ENCODE data around the gene GFOD1. TPM values are rescaled to one million over a fixed set of nuclear protein-coding genes. Genes with fewer than 3 reads are reported as not detected.

GFOD1 gene
- total RNA-seq, 2 donors from 2014 or later: 3.3 to 5.2 TPM

DNA sequence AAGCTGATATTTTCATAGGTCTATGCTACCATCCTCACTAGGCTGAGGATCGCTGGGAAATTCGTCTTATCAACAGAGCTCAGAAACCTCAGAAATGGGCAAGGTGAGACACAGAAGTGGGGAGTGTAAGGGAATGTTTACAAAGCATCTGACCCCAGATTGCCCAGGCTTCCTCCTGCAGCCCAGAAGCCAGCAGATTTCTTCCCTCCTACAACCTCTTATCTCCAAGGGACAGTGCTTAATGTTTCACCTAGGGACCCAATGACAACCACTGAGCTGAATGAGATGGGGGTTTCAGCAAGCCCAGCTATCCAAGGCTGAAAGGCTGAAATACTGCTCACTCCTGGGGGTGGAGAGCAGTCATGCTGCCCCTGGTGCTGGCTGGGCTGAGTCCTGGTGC, 106.6 kb downstream of the GFOD1 start:
- Mint-ChIP-seq H3K27ac (no peak overlapping the region), H3K27me3 (ENCODE audit: low read depth) (no peaks in the 10 kb centered on the region), H3K9me3 (peaks cover 0 to 6% of the 10 kb centered on the region in 2 donors), H3K4me1 (ENCODE audit: low read depth) (peaks cover 11% of the 10 kb centered on the region), H3K36me3 (ENCODE audit: insufficient read depth in 2 of 2) (no peaks in the 10 kb centered on the region), H3K4me3 (no peak overlapping the region)
- DNase-seq: no peak
- ATAC-seq (replicated peaks in 1 of 2): no peak

DNA sequence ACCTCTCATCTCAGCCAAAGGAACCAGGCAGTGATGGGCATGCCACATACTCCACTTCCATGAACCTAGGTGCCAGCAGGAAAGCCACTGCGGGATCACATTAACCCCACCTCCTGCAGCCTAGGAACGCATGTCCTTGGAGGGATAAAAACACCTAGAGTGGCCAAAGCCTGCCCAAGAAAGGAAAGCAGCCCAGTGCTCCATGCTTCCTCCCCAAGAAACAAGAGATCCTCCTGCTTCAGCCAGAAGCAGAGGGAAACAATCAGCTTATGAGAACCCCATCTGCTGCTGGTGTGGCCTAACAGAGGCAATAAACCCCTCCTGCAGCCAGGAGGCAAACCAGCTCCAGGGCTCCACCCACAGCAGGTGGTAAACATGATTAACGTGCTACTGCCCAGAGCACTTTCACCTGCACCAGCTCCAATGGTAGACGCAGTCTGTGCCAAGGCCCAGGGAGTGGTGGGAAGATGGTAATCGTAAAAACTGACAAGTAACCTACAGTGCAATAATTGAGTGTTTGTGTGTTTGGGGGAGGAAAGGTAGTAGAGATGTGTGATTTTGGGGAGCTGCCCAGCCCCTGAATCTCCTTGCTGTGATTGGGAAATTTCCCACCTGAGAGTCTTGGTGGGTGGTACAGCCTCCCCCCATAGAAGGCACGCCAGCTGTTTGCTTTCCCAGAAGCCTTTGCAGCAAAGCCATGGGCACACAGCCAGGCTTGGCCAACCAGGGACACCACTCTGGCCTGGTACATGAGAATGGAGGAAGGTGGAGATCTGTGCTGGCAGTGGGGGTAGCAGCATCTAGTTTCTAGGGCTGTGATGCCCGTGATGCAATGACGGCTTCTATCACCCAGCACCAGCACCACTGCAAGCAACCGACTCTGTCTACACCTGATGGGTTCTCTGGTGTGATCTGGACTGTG, 108.5 kb downstream of the GFOD1 start:
- H3K36me3 Mint-ChIP-seq (ENCODE audit: insufficient read depth in 2 of 2): no peaks in the 10 kb centered on the region
- H3K4me1 Mint-ChIP-seq (ENCODE audit: low read depth): peaks cover 23% of the 10 kb centered on the region
- H3K4me3 Mint-ChIP-seq: no peak overlapping the region
- DNase-seq (no peak), ATAC-seq (replicated peaks in 1 of 2) (no peak)
- no peak overlapping the region for H3K27ac Mint-ChIP-seq
- no peaks in the 10 kb centered on the region for H3K27me3 Mint-ChIP-seq (ENCODE audit: low read depth)
- H3K9me3 Mint-ChIP-seq: peaks cover 0 to 6% of the 10 kb centered on the region in 2 donors

DNA sequence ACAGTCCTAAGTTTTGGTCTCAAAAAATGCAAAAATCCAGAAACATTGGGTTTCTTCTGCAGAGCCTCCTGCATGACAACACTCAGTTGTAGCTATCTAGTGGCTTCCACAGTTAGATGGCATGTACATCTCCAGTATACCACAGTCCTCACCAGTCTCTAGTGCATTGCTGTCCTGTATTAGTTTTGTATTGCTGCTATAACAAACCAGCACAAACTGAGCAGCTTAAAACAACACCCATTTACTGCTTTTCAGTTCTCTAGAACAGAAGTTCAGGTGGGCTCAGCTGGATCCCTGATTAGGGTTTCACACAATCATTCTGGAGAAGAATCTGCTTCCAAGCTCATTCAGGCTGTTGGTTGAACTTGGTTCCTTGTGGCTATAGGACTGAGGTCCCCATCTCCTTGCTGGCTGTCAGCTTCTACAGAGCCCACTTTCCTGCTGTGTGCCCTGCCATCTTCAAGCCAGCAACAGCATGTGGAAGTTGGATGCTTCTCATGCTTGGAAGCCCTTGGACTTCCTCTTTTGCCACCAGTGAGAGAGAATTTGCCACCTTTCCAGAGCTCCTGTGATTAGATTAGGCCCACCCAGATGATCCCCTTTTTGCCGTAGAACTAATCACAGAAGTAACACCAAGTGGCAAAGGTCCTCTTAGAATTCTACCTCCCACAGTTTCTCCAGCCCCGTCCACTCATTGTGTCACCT, 110.2 kb downstream of the GFOD1 start:
- H3K27ac Mint-ChIP-seq: no peak overlapping the region
- H3K27me3 Mint-ChIP-seq (ENCODE audit: low read depth): no peaks in the 10 kb centered on the region
- peaks cover 0 to 4% of the 10 kb centered on the region in 2 donors for H3K9me3 Mint-ChIP-seq
- H3K4me1 Mint-ChIP-seq (ENCODE audit: low read depth): peaks cover 23% of the 10 kb centered on the region
- ATAC-seq (replicated peaks in 1 of 2): no peak
- H3K4me3 Mint-ChIP-seq: no peak overlapping the region
- H3K36me3 Mint-ChIP-seq (ENCODE audit: insufficient read depth in 2 of 2): no peaks in the 10 kb centered on the region
- DNase-seq: no peak

DNA sequence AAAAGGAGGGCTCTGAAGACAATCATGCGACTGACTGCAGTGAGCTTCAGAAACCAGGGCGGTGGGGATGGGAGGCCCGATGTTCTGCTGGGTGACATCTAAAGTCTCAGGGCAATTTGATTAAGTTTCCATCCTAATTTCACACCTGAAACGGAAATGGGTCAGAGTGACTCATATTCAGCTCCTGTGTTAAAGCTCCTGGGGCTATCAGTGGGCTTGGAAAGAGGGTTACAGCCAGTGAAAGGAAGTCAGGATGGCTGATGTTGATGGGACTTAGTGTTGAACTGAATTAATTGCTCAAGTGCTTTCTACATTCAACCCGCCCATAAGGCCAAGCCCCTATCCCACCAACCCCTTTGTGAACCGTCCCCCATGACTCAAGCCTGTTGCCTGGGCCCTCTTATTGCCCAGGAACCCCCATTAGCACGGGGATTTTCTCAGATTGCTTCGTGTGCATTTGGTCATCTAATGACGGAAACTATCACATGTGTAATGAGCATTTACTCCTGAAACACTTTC, 112.0 kb downstream of the GFOD1 start:
- no peaks in the 10 kb centered on the region for H3K27me3 Mint-ChIP-seq (ENCODE audit: low read depth)
- no peak overlapping the region for H3K27ac Mint-ChIP-seq
- peaks cover 23% of the 10 kb centered on the region for H3K4me1 Mint-ChIP-seq (ENCODE audit: low read depth)
- peak; percentile 87 to 89 for ATAC-seq (replicated peaks in 1 of 2)
- H3K36me3 Mint-ChIP-seq (ENCODE audit: insufficient read depth in 2 of 2): no peaks in the 10 kb centered on the region
- peak overlapping the region; percentile 16 to 33 for H3K4me3 Mint-ChIP-seq
- peak; percentile 17 to 48 for DNase-seq
- H3K9me3 Mint-ChIP-seq: peaks cover 0 to 2% of the 10 kb centered on the region in 2 donors

DNA sequence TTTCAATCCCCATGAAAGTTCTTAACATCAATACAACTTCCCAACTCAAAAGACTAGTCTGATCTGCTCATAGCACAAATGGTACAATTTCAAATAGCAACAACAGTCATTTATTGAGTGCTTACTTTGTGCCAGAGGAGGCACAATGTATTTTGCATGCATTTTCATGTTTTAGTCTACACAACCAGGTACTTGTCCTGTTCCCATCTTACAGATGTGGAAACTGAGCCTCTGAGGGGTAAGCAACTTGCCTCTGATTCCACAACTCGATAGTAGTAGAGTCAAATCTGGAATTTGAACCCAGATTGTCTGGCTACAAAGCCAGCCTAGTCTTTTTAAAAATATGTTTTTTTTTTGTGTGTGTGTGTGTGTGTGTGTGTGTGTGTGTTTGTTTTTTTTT, 113.5 kb downstream of the GFOD1 start:
- ATAC-seq (replicated peaks in 1 of 2): no peak
- no peak for DNase-seq
- Mint-ChIP-seq H3K36me3 (ENCODE audit: insufficient read depth in 2 of 2) (no peaks in the 10 kb centered on the region), H3K4me3 (no peak overlapping the region), H3K9me3 (peaks cover 0 to 2% of the 10 kb centered on the region in 2 donors), H3K4me1 (ENCODE audit: low read depth) (peaks cover 23% of the 10 kb centered on the region), H3K27me3 (ENCODE audit: low read depth) (no peaks in the 10 kb centered on the region), H3K27ac (no peak overlapping the region)

DNA sequence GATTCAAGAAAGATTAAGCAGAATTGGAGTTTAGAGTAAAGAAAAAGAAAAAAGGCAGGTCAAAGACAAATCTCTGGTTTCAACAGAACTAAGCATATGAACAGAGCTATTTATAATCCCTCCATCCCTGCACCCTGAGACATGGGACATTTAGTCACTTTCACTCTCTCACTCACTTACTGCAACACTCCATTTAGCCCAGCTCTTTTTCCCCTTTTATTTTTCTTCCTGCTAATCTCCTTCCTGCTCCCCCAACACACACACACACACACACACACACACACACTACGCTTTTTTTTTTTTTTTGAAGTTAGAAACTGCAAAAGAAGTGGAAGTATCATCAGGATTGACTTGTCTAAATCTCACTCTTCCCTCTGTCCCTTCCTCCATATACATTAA, 113.9 kb downstream of the GFOD1 start:
- Mint-ChIP-seq H3K9me3 (peaks cover 0 to 2% of the 10 kb centered on the region in 2 donors), H3K27me3 (ENCODE audit: low read depth) (no peaks in the 10 kb centered on the region), H3K4me1 (ENCODE audit: low read depth) (peaks cover 23% of the 10 kb centered on the region), H3K4me3 (no peak overlapping the region), H3K36me3 (ENCODE audit: insufficient read depth in 2 of 2) (no peaks in the 10 kb centered on the region), H3K27ac (no peak overlapping the region)
- ATAC-seq (replicated peaks in 1 of 2): no peak
- DNase-seq: no peak

DNA sequence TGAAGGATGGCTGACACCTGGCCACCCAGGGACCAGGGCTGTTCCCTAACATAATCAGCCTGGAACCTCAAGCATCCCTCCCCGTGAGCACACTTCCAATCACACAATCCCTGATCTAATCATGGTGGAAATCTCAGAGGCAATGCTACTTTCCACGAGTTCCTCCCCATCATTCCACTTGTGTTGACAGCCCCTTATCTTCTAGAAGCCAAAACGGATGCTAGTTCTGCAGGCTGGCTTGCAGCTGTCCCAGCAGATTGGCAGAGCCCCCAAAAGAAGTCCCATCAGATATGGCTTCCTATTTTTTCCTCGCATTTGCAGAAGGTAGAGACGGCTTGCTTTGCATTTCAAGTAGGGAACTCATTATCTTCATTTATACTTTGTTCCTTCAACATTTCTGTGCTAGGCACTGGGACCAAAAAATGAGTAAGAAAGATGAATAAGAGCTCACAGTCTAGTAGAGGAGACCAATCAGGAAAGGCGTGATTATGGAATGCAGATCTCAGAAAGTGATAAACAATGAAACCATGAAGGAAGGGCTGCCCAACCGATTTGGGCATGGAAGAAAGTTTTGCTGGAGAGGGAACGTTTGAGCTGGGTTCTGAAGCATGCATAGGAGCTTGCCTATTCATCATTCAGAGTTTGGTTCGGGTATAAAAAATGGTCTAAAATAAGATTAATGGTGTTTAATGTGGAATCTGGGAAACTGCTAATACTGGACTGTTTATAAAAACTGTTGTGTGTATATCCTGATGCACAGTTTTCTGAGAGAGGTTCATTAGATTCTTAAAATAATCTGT, 114.5 kb downstream of the GFOD1 start:
- Mint-ChIP-seq H3K4me3 (no peak overlapping the region), H3K9me3 (peaks cover 0 to 2% of the 10 kb centered on the region in 2 donors), H3K36me3 (ENCODE audit: insufficient read depth in 2 of 2) (no peaks in the 10 kb centered on the region), H3K27me3 (ENCODE audit: low read depth) (no peaks in the 10 kb centered on the region), H3K4me1 (ENCODE audit: low read depth) (peaks cover 23% of the 10 kb centered on the region), H3K27ac (no peak overlapping the region)
- no peak for ATAC-seq (replicated peaks in 1 of 2)
- DNase-seq: no peak

DNA sequence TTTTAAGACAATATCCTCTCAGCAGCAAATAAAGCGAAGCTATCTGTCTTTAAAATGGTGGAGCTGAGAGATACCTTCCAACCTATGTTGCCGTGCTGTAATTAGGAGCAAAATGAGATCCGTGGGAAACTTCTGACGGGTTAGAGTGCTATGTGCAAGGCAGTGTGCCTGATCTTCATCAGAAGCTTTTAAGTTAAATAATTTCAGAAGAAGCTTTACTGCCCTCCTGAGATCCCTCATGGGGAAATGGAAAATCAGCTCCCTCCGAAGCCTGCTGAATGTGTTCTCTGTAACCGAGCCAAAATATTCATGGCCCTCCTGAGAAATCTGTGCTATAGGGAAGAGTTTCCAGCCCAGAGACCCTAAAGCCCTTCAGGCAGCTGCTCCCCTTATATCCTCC, 115.3 kb downstream of the GFOD1 start:
- no peak overlapping the region for H3K27ac Mint-ChIP-seq
- no peaks in the 10 kb centered on the region for H3K27me3 Mint-ChIP-seq (ENCODE audit: low read depth)
- ATAC-seq (replicated peaks in 1 of 2): no peak
- no peak overlapping the region for H3K4me3 Mint-ChIP-seq
- peaks cover 23% of the 10 kb centered on the region for H3K4me1 Mint-ChIP-seq (ENCODE audit: low read depth)
- peaks cover 0 to 2% of the 10 kb centered on the region in 2 donors for H3K9me3 Mint-ChIP-seq
- H3K36me3 Mint-ChIP-seq (ENCODE audit: insufficient read depth in 2 of 2): no peaks in the 10 kb centered on the region
- no peak for DNase-seq

DNA sequence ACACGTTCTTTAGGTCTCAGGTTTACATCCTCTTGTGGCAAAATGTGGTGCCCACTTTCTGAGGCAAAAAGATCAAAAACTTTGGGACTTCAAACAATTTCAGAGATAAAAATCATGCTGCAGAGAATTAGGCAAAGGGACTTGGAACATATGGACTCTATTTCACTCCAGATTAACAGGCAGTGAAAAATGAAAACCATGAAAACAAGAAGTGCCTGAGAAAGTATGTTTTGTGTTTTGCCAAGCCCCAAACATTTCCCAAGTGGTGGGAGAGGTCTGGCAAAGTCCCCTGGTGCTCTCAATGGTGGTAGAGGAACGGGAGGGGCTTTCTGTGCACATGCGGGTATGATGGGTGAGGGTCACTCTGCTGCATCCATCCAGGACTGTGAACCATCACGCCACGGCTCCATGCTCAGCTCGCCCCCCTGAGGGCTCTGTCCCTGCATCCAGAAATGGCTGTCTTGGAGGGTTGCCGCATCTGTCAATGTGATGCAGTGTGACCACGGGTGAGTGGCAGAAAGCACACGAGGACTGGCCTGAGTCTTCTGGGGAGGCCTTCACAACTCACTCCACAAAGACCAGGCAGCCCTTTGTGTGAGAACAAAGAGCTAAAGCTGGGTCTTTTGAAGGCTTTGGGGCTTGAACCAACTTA, 115.9 kb downstream of the GFOD1 start:
- H3K27ac Mint-ChIP-seq: no peak overlapping the region

DNA sequence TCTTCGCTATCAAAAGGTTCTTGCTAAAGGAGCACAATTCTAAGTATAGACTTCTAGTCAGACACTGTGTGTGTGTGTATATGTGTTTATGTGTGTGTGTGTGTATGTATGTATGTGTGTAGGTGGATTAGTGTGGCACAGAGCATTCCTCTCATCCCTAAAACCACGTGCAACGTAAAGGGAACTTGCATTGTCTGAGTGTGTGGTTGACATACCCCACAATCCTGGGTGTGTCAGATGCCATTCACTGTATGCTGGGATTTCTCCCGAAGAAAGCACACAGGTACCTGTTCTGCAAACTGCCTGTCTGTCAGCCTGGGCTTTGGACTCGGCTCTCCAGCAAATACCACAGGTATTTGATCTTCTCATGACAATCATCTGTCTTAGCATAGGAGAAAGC, 116.8 kb downstream of the GFOD1 start:
- Mint-ChIP-seq H3K9me3 (no peaks in the 10 kb centered on the region), H3K27ac (no peak overlapping the region), H3K27me3 (ENCODE audit: low read depth) (no peaks in the 10 kb centered on the region), H3K4me1 (ENCODE audit: low read depth) (peaks cover 19% of the 10 kb centered on the region), H3K4me3 (no peak overlapping the region), H3K36me3 (ENCODE audit: insufficient read depth in 2 of 2) (no peaks in the 10 kb centered on the region)
- DNase-seq (no peak), ATAC-seq (replicated peaks in 1 of 2) (no peak)

More for the DNA sequence above, 115.9 kb downstream of the GFOD1 start:
- H3K36me3 Mint-ChIP-seq (ENCODE audit: insufficient read depth in 2 of 2): no peaks in the 10 kb centered on the region
- peaks cover 23% of the 10 kb centered on the region for H3K4me1 Mint-ChIP-seq (ENCODE audit: low read depth)
- H3K4me3 Mint-ChIP-seq: no peak overlapping the region
- no peak for DNase-seq
- peaks cover 0 to 2% of the 10 kb centered on the region in 2 donors for H3K9me3 Mint-ChIP-seq
- H3K27me3 Mint-ChIP-seq (ENCODE audit: low read depth): no peaks in the 10 kb centered on the region
- ATAC-seq (replicated peaks in 1 of 2): no peak

DNA sequence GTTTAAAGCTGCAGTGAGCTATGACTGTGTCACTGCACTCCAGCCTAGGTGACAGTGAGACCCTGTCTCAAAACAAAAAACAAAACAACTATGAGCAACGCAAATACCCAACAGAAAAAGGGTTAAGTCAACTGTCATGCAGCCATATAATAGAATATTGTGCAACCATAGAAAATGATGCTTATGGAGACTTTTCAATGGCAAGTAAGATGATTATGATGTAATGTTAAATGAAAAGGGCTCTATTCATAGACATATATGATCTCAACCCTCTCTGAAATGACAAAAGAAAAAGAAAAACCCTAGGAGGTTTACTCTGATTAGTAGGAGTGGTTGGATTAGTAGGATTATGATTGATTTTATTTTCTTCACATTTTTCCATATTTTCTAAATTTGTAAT, 117.8 kb downstream of the GFOD1 start:
- no peaks in the 10 kb centered on the region for H3K9me3 Mint-ChIP-seq
- no peak for ATAC-seq (replicated peaks in 1 of 2)
- H3K4me3 Mint-ChIP-seq: no peak overlapping the region
- no peaks in the 10 kb centered on the region for H3K36me3 Mint-ChIP-seq (ENCODE audit: insufficient read depth in 2 of 2)
- no peak for DNase-seq
- no peaks in the 10 kb centered on the region for H3K27me3 Mint-ChIP-seq (ENCODE audit: low read depth)
- peaks cover 9% of the 10 kb centered on the region for H3K4me1 Mint-ChIP-seq (ENCODE audit: low read depth)
- H3K27ac Mint-ChIP-seq: no peak overlapping the region

DNA sequence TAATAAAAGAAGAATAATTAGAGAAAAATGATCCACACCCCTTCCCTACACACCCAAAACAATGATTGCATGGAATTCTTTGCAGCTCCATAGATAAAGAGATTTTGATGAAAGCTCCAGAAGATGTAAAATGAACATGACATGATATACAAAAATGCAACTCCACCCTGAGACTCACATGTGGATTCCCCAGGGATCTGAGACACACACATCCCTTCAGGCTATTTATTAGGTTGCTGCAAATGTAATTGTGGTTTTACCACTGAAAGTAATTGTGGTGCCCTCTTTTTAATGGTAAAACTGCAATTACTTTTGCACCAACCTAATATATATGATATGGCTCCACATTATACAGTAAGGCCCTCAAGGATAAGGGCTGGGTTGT, 118.7 kb downstream of the GFOD1 start:
- ATAC-seq (replicated peaks in 1 of 2) (no peak), DNase-seq (no peak)
- Mint-ChIP-seq H3K27me3 (ENCODE audit: low read depth) (no peaks in the 10 kb centered on the region), H3K4me3 (no peak overlapping the region), H3K4me1 (ENCODE audit: low read depth) (peaks cover 6% of the 10 kb centered on the region), H3K36me3 (ENCODE audit: insufficient read depth in 2 of 2) (no peaks in the 10 kb centered on the region), H3K27ac (no peak overlapping the region), H3K9me3 (no peaks in the 10 kb centered on the region)
